ENCODE data around the gene TSPAN3. TPM values are rescaled to one million over a fixed set of nuclear protein-coding genes. Genes with fewer than 3 reads are reported as not detected.

TSPAN3 gene
- total and polyA plus RNA-seq, 10 of the 15 experiments (the other 5 are each of a cell fraction or from before 2014, with no cell fraction given): 18.9 to 114 (median 57.2) TPM

DNA sequence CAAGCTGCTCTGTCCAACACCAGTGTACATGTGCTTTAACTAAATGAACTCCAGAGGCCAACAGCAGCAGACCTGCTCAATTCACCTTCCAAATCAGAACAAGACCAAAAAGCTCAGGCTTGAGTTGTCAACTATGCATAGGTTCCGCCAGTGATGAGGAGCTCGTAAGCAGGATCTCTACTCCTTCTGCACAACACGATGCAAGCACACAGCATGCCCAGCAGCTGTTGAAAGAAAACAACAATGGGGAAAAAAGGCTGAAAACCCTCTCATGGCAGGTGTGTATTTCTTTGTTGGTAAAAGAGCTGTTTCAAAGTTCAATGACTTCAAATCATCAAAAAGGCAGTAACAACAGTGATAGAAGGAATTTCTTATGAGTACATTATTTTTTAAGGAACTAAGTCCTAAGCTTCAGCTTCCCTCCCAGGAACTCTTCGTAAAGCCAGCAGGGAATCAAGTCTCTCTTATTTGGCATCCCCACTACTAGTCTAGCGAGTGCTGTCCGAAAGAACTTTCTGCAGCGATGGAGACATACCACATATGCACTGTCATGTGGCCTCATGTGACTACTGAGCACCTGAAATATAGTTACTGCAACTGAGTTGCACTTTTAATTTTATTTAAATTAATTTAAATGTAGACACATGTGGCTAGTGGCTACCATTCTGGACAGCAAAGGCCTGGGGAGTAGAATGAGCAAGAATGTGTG is 24.1 kb downstream of the TSPAN3 start:
- DNase-seq (ENCODE audit: low read depth, low spot score) (no peak), FAIRE-seq (no peak), ATAC-seq (no peak)
- no peak for TF ChIP-seq SREBF1 (IDR thresholded peaks at IDR 0.05; ENCODE audit: low read length)
- TF ChIP-seq, protein P1, sequence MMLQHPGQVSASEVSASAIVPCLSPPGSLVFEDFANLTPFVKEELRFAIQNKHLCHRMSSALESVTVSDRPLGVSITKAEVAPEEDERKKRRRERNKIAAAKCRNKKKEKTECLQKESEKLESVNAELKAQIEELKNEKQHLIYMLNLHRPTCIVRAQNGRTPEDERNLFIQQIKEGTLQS (IDR thresholded peaks at IDR 0.05; ENCODE audit: borderline replicate concordance, extremely low read depth, low read depth, low read length): no peak
- no peak for TF ChIP-seq ZZZ3 (IDR thresholded peaks at IDR 0.05; ENCODE audit: control insufficient read depth, insufficient read length, low read depth)
- no peak for TF ChIP-seq HCFC1 (IDR thresholded peaks at IDR 0.05; ENCODE audit: low read length)
- TF ChIP-seq ZNF622 (IDR thresholded peaks at IDR 0.05): no peak
- TF ChIP-seq STAT1 (conservative IDR thresholded peaks at IDR 0.05): no peak
- TF ChIP-seq, protein P2, sequence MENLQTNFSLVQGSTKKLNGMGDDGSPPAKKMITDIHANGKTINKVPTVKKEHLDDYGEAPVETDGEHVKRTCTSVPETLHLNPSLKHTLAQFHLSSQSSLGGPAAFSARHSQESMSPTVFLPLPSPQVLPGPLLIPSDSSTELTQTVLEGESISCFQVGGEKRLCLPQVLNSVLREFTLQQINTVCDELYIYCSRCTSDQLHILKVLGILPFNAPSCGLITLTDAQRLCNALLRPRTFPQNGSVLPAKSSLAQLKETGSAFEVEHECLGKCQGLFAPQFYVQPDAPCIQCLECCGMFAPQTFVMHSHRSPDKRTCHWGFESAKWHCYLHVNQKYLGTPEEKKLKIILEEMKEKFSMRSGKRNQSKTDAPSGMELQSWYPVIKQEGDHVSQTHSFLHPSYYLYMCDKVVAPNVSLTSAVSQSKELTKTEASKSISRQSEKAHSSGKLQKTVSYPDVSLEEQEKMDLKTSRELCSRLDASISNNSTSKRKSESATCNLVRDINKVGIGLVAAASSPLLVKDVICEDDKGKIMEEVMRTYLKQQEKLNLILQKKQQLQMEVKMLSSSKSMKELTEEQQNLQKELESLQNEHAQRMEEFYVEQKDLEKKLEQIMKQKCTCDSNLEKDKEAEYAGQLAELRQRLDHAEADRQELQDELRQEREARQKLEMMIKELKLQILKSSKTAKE (IDR thresholded peaks at IDR 0.05; ENCODE audit: low read depth, poor library complexity, severe bottlenecking): no peak
- TF ChIP-seq ZNF207 (IDR thresholded peaks at IDR 0.05; ENCODE audit: borderline replicate concordance): no peak
- TF ChIP-seq, protein P3, sequence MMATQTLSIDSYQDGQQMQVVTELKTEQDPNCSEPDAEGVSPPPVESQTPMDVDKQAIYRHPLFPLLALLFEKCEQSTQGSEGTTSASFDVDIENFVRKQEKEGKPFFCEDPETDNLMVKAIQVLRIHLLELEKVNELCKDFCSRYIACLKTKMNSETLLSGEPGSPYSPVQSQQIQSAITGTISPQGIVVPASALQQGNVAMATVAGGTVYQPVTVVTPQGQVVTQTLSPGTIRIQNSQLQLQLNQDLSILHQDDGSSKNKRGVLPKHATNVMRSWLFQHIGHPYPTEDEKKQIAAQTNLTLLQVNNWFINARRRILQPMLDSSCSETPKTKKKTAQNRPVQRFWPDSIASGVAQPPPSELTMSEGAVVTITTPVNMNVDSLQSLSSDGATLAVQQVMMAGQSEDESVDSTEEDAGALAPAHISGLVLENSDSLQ (IDR thresholded peaks at IDR 0.05): no peak
- no peak for TF ChIP-seq IKZF2 (IDR thresholded peaks at IDR 0.05)
- TF ChIP-seq WRNIP1 (IDR thresholded peaks at IDR 0.05; ENCODE audit: borderline replicate concordance, low read depth, low read length): no peak
- H3K36me3 ChIP-seq (ENCODE audit: control insufficient read depth in 2 of 2, insufficient read depth in 2 of 2, low read length in 1 of 2): peaks cover 0 to 6% of the 10 kb centered on the region in 2 experiments; a peak in 1 of 4 replicates
- no peaks in the 10 kb centered on the region for H3K9me3 ChIP-seq (replicated peaks; ENCODE audit: control insufficient read depth, insufficient read depth, low read length)
- intact Hi-C loops (cut with micrococcal nuclease; ENCODE audit: unreplicated experiment) (no loop called here), in situ Hi-C loops (cut with MboI) (no loop called here)
- ChIA-PET SMC1A (ENCODE audit: uncharacterized antibody, unreplicated experiment) (interaction anchor here (0.9 to 3.0 kb wide), 4 partner anchors 9 to 105 kb away, joined by 3 to 10 read pairs (median 5); no protein-coding TSS in a partner anchor), RAD21 (ENCODE audit: unreplicated experiment) (interaction anchor here (0.6 to 0.8 kb wide), 2 partner anchors 22 to 73 kb away, joined by 3 read pairs; no protein-coding TSS in a partner anchor), POLR2A (no interaction called here), CTCF (interaction anchor here (0.9 to 1.7 kb wide), 3 partner anchors 12 to 74 kb away, joined by 3 to 4 read pairs (median 4); no protein-coding TSS in a partner anchor)
- no peaks in the 10 kb centered on the region for H3K27me3 ChIP-seq (replicated peaks in 1 of 2; ENCODE audit: control insufficient read depth in 2 of 2, insufficient read depth in 2 of 2, low read length in 1 of 2)
- no TSS peak for BruUV-seq (replicated peaks)
- no peaks in the 10 kb centered on the region for H4K20me1 ChIP-seq (ENCODE audit: control insufficient read depth, insufficient read depth)
- H3K27ac ChIP-seq (ENCODE audit: control insufficient read depth, insufficient read depth): no peak overlapping the region
- no peak overlapping the region for H3K4me3 ChIP-seq
- H3K79me2 ChIP-seq (ENCODE audit: control insufficient read depth, insufficient read depth, low read length): no peaks in the 10 kb centered on the region
- no peak overlapping the region for H3K9ac ChIP-seq (ENCODE audit: control insufficient read depth, insufficient read depth, low read length)
- 82% methylated on average over 7 of the region's 7 CpGs for WGBS (ENCODE audit: insufficient coverage, insufficient replicate concordance, low lambda C conversion rate, missing lambda C conversion rate)
- no peaks in the 10 kb centered on the region for H3K4me1 ChIP-seq (ENCODE audit: control insufficient read depth, insufficient read depth, low read length)
- no peak overlapping the region for H3K4me2 ChIP-seq (ENCODE audit: control insufficient read depth, insufficient read depth)
- H2AFZ ChIP-seq (ENCODE audit: control insufficient read depth, low read depth, low read length): no peak overlapping the region
